ENCODE measurements around the gene CHTOP.

DNA sequence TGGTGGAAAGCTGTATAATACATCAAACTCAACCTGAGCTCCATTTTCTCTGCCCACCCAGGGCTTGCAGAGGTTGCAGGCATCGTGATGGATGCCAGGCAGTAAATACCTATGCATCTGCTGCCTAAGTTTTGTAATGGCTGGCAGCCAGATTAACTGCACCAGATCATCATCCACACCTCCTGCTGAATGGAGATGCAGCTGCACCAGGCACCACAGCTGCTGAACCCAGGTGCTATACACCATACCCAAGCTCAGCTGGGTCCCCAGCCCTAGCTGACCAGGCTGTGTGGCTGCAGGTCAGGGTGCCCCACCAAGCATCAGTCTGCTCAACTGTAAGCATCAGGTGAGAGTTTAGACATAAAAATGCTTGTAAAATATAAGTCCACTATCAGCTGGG lies 17.9 kb downstream of the CHTOP start:
- TF ChIP-seq, protein P1, sequence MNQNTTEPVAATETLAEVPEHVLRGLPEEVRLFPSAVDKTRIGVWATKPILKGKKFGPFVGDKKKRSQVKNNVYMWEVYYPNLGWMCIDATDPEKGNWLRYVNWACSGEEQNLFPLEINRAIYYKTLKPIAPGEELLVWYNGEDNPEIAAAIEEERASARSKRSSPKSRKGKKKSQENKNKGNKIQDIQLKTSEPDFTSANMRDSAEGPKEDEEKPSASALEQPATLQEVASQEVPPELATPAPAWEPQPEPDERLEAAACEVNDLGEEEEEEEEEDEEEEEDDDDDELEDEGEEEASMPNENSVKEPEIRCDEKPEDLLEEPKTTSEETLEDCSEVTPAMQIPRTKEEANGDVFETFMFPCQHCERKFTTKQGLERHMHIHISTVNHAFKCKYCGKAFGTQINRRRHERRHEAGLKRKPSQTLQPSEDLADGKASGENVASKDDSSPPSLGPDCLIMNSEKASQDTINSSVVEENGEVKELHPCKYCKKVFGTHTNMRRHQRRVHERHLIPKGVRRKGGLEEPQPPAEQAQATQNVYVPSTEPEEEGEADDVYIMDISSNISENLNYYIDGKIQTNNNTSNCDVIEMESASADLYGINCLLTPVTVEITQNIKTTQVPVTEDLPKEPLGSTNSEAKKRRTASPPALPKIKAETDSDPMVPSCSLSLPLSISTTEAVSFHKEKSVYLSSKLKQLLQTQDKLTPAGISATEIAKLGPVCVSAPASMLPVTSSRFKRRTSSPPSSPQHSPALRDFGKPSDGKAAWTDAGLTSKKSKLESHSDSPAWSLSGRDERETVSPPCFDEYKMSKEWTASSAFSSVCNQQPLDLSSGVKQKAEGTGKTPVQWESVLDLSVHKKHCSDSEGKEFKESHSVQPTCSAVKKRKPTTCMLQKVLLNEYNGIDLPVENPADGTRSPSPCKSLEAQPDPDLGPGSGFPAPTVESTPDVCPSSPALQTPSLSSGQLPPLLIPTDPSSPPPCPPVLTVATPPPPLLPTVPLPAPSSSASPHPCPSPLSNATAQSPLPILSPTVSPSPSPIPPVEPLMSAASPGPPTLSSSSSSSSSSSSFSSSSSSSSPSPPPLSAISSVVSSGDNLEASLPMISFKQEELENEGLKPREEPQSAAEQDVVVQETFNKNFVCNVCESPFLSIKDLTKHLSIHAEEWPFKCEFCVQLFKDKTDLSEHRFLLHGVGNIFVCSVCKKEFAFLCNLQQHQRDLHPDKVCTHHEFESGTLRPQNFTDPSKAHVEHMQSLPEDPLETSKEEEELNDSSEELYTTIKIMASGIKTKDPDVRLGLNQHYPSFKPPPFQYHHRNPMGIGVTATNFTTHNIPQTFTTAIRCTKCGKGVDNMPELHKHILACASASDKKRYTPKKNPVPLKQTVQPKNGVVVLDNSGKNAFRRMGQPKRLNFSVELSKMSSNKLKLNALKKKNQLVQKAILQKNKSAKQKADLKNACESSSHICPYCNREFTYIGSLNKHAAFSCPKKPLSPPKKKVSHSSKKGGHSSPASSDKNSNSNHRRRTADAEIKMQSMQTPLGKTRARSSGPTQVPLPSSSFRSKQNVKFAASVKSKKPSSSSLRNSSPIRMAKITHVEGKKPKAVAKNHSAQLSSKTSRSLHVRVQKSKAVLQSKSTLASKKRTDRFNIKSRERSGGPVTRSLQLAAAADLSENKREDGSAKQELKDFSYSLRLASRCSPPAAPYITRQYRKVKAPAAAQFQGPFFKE (tag by site-specific recombination; IDR thresholded peaks at IDR 0.05; ENCODE audit: borderline replicate concordance) = no peak
- TF ChIP-seq MEIS1 (CRISPR knock-in tag; IDR thresholded peaks at IDR 0.05; ENCODE audit: borderline replicate concordance) (no peak), TCF7L2 (IDR thresholded peaks at IDR 0.05; ENCODE audit: borderline replicate concordance, low read depth, low read length) (no peak), KLF10 (tag by site-specific recombination; IDR thresholded peaks at IDR 0.05) (no peak), ZNF214 (tag by site-specific recombination; IDR thresholded peaks at IDR 0.05; ENCODE audit: borderline replicate concordance) (no peak), ZNF292 (tag by site-specific recombination; IDR thresholded peaks at IDR 0.05; ENCODE audit: borderline replicate concordance, low read depth) (no peak), ZNF311 (tag by site-specific recombination; IDR thresholded peaks at IDR 0.05; ENCODE audit: borderline replicate concordance) (no peak)
- TF ChIP-seq, protein P2, sequence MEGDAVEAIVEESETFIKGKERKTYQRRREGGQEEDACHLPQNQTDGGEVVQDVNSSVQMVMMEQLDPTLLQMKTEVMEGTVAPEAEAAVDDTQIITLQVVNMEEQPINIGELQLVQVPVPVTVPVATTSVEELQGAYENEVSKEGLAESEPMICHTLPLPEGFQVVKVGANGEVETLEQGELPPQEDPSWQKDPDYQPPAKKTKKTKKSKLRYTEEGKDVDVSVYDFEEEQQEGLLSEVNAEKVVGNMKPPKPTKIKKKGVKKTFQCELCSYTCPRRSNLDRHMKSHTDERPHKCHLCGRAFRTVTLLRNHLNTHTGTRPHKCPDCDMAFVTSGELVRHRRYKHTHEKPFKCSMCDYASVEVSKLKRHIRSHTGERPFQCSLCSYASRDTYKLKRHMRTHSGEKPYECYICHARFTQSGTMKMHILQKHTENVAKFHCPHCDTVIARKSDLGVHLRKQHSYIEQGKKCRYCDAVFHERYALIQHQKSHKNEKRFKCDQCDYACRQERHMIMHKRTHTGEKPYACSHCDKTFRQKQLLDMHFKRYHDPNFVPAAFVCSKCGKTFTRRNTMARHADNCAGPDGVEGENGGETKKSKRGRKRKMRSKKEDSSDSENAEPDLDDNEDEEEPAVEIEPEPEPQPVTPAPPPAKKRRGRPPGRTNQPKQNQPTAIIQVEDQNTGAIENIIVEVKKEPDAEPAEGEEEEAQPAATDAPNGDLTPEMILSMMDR (tag by site-specific recombination; IDR thresholded peaks at IDR 0.05) = no peak
